ENCODE data around the gene B4GALT4.
"Not testable (repeated sequence)": the region's sequence is repeated elsewhere in the genome, so short reads cannot be mapped to it uniquely, and the experiment has no call there.

Gene B4GALT4, protein sequence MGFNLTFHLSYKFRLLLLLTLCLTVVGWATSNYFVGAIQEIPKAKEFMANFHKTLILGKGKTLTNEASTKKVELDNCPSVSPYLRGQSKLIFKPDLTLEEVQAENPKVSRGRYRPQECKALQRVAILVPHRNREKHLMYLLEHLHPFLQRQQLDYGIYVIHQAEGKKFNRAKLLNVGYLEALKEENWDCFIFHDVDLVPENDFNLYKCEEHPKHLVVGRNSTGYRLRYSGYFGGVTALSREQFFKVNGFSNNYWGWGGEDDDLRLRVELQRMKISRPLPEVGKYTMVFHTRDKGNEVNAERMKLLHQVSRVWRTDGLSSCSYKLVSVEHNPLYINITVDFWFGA

DNA sequence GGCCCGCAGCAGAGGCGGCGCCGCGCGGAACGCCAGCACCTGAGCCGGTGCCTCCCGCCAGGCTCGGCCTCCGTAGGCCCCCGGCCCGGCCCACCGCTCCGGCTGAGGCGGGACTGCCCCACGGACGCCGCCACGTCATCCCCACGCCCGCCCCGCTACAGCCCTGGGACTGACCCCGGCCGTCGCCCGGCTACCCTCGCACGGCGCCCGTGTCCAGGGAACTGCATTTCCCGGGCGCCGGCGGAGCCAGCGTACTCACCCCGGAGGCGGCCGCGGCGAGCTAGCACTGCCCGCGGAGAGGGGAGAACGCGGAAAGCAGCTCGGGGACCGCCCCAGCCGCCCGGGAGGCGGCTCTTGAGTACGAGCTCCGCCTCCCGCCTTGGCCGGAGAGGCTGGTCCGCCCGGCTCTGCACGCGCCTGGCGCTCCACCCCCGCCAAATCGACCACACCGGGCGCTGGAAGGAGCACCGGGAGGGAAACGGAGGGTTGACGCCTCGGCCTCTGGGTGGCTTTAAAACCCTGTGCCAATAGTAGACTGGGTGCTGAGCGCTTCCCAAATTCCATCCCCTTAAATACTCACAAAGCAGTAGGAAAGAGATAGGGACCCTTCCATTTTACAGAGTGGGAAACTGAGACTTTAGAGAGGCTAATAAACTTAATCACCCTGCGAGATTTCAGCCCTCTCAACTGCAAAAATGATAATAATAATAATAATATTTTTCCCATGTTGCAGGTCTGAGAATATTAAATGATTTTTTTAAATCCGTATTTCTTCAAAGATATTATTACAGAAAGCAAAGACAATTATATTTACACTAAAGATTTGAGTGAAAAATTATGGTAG lies at the start of gene B4GALT4:
Gene B4GALT4 (minus strand): TSS at position 288 of the 844 bp plus-strand sequence. CDS start 10,779 bp downstream, outside the sequence.
- Histone ChIP-seq H3K4me1 (ENCODE audit: insufficient read depth, insufficient read length) (no peaks in the 10 kb centered on the region), H3K4me3 (ENCODE audit: insufficient read length, low read depth) (peak within 1 kb of the TSS; percentile 69), H3K27me3 (ENCODE audit: insufficient read depth, insufficient read length) (no peaks in the 10 kb centered on the region), H3K9me3 (ENCODE audit: insufficient read depth, low read length) (no peaks in the 10 kb centered on the region; the same call in 1 of the 2 replicates), H3K36me3 (ENCODE audit: insufficient read depth, insufficient read length, low read length) (peaks cover 9% of the 10 kb centered on the region), H3K9ac (ENCODE audit: insufficient read length, low read depth) (peak within 1 kb of the TSS; percentile 89)
- peak; percentile 84 for DNase-seq (ENCODE audit: low read depth, low spot score)
- TF ChIP-seq ZNF274 (IDR thresholded peaks at IDR 0.05; ENCODE audit: low read depth, low read length), result no peak
- no peak for TF ChIP-seq YY1 (IDR thresholded peaks at IDR 0.05; ENCODE audit: insufficient read depth, insufficient read length)
- TF ChIP-seq SUZ12 (IDR thresholded peaks at IDR 0.05; ENCODE audit: extremely low read depth, insufficient read depth, insufficient read length), result no peak

DNA sequence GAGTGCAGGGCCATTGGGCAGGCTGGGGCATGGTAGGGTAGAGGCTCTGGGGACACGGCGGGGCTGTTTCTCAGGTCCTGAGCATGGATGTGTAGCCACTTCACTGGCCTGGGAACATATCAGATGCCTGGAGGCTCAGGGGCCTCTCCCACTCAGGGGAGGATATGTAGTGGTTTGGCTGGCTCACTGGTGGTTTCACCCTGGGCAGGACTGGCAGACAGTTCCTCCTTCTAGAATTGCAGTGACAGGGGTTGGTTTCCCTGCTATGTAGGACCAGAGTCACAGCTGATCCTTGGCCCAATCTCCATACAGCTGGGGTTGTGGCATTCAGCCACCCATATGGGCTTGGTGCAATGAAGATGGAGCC lies 48.7 kb upstream of the B4GALT4 start:
- H3K36me3 ChIP-seq (ENCODE audit: insufficient read depth, insufficient read length, low read length), result no peaks in the 10 kb centered on the region
- peaks cover 10% of the 10 kb centered on the region for H3K9me3 ChIP-seq (ENCODE audit: insufficient read depth, low read length)
- H3K4me3 ChIP-seq (ENCODE audit: insufficient read length, low read depth), result no peak overlapping the region
- peaks cover 21% of the 10 kb centered on the region for H3K27me3 ChIP-seq (ENCODE audit: insufficient read depth, insufficient read length)
- no peak for DNase-seq (ENCODE audit: low read depth, low spot score)
- TF ChIP-seq SUZ12 (IDR thresholded peaks at IDR 0.05; ENCODE audit: extremely low read depth, insufficient read depth, insufficient read length), result no peak
- TF ChIP-seq ZNF274 (IDR thresholded peaks at IDR 0.05; ENCODE audit: low read depth, low read length), result no peak
- no peak for TF ChIP-seq YY1 (IDR thresholded peaks at IDR 0.05; ENCODE audit: insufficient read depth, insufficient read length)
- H3K4me1 ChIP-seq (ENCODE audit: insufficient read depth, insufficient read length), result no peaks in the 10 kb centered on the region
- no peak overlapping the region for H3K9ac ChIP-seq (ENCODE audit: insufficient read length, low read depth)

DNA sequence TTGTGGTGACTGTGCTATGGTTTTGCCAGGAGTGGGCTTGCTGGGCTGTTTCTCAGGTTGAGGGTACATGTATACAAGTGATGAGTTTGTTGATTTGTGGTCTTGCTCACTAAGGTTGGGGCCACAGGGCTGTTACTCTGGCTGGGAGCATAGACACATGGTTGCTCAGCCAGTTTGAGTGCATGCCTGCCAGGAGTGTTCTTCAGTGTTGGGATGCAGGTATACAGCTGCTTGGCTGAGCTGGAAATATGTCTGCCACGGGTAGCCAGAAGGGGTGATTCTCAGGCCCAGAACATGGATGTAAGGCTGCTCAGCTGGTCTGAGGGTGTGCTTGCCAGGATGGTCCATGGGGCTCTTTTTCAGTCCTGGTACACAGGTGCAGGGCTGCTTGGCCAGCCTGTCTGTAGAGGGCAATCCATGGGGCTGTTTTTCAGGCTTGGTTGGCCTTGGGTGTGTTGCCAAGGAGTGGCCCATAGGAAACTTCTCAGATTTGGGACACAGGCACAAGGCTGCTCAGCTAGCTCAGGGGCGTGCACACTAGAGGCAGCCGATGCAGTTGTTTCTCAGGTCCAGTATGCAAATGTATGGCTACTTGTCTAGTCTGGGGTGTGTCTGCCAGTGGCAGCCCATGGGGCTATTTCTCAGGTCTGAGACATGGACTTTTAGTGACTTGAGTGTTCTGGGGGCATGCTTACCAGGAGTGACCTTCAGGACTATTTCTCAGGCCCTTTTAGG lies 48.2 kb upstream of the B4GALT4 start:
- Histone ChIP-seq H3K4me3 (ENCODE audit: insufficient read length, low read depth) (no peak overlapping the region), H3K27me3 (ENCODE audit: insufficient read depth, insufficient read length) (peaks cover 16% of the 10 kb centered on the region), H3K4me1 (ENCODE audit: insufficient read depth, insufficient read length) (no peaks in the 10 kb centered on the region), H3K9me3 (ENCODE audit: insufficient read depth, low read length) (peaks cover 10% of the 10 kb centered on the region), H3K9ac (ENCODE audit: insufficient read length, low read depth) (no peak overlapping the region), H3K36me3 (ENCODE audit: insufficient read depth, insufficient read length, low read length) (no peaks in the 10 kb centered on the region)
- DNase-seq (ENCODE audit: low read depth, low spot score), result no peak
- TF ChIP-seq YY1 (IDR thresholded peaks at IDR 0.05; ENCODE audit: insufficient read depth, insufficient read length) (no peak), SUZ12 (IDR thresholded peaks at IDR 0.05; ENCODE audit: extremely low read depth, insufficient read depth, insufficient read length) (no peak), ZNF274 (IDR thresholded peaks at IDR 0.05; ENCODE audit: low read depth, low read length) (no peak)

DNA sequence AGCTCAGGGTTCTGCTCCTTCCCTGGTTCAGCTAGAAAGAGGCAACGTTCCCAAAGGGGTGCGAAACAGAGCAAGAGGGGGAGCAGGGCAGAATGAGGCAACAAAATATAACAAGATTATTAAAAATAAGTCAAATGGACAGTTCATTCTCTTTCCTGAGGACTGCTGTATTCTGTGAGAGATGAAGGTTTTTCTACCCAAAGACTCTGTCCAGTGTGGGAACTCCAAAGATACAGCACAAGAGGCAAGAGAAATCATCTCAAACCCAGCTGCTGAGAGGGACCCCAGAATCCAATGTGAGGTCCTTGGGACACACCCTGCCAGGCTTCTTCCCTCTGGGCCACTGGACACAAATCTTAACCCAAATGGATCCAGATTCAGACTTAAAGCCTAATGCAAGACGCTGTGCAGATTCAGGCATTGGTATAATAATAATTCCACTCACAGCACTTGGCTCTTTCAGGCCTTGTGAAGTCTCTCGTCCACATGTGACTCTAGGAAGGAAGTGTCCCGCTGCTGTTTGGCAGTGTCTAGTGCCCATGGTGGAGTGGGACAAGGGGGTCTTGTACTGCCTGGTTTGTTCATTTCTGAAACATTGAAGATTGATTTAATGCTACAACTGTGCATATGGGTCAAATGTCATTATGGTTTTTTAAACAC lies 39.0 kb upstream of the B4GALT4 start:
- DNase-seq (ENCODE audit: low read depth, low spot score), result no peak
- peaks cover 16% of the 10 kb centered on the region for H3K9me3 ChIP-seq (ENCODE audit: insufficient read depth, low read length)
- no peaks in the 10 kb centered on the region for H3K27me3 ChIP-seq (ENCODE audit: insufficient read depth, insufficient read length)
- H3K4me3 ChIP-seq (ENCODE audit: insufficient read length, low read depth), result no peak overlapping the region
- no peaks in the 10 kb centered on the region for H3K4me1 ChIP-seq (ENCODE audit: insufficient read depth, insufficient read length)
- H3K36me3 ChIP-seq (ENCODE audit: insufficient read depth, insufficient read length, low read length), result no peaks in the 10 kb centered on the region
- TF ChIP-seq YY1 (IDR thresholded peaks at IDR 0.05; ENCODE audit: insufficient read depth, insufficient read length), result no peak
- TF ChIP-seq SUZ12 (IDR thresholded peaks at IDR 0.05; ENCODE audit: extremely low read depth, insufficient read depth, insufficient read length), result no peak
- no peak for TF ChIP-seq ZNF274 (IDR thresholded peaks at IDR 0.05; ENCODE audit: low read depth, low read length)
- H3K9ac ChIP-seq (ENCODE audit: insufficient read length, low read depth), result no peak overlapping the region

DNA sequence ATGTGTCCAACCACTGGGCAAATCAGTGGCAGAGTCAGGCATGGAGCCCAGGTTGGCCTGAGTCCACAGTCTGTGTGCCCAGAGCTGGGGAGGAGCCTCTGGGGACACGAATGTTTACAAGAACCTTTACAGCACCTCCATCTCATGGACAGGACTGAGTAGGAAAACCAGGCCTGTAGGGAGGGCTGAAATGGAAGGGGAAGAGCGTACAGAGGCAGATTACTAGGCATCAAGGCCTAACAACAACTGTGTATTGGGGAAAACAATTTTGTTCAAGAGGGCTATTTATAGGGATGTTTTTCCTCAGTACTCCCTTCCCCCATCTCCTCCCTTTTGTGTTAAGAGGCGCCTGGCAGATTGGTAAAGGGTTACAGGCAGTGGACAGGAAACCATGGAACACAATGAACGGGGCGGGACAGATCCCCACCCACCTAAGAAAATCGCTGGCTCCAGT lies 38.5 kb upstream of the B4GALT4 start:
- DNase-seq (ENCODE audit: low read depth, low spot score), result no peak
- Histone ChIP-seq H3K36me3 (ENCODE audit: insufficient read depth, insufficient read length, low read length) (no peaks in the 10 kb centered on the region), H3K4me1 (ENCODE audit: insufficient read depth, insufficient read length) (no peaks in the 10 kb centered on the region), H3K9me3 (ENCODE audit: insufficient read depth, low read length) (peaks cover 16% of the 10 kb centered on the region), H3K27me3 (ENCODE audit: insufficient read depth, insufficient read length) (no peaks in the 10 kb centered on the region), H3K4me3 (ENCODE audit: insufficient read length, low read depth) (no peak overlapping the region), H3K9ac (ENCODE audit: insufficient read length, low read depth) (no peak overlapping the region)
- TF ChIP-seq SUZ12 (IDR thresholded peaks at IDR 0.05; ENCODE audit: extremely low read depth, insufficient read depth, insufficient read length), result no peak
- no peak for TF ChIP-seq ZNF274 (IDR thresholded peaks at IDR 0.05; ENCODE audit: low read depth, low read length)
- no peak for TF ChIP-seq YY1 (IDR thresholded peaks at IDR 0.05; ENCODE audit: insufficient read depth, insufficient read length)

DNA sequence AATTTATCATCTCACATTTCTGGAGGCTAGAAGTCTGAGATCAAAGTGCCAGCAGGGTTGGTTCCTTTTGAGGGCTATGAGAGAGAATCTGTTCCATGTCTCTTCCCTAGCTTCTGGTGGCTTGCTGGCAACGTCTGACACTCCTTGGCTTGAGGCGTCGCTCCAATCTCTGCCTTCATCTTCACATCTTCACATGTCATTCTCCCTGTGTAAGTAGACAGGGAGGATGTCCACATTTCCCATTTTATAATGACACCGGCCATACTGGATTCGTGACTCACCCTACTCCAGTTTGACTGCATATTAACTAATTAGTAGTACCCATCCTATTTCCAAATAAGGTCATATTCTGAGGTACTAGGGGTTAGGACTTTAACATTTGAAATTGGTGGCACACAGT lies 36.0 kb upstream of the B4GALT4 start:
- Histone ChIP-seq H3K4me1 (ENCODE audit: insufficient read depth, insufficient read length) (no peaks in the 10 kb centered on the region), H3K36me3 (ENCODE audit: insufficient read depth, insufficient read length, low read length) (no peaks in the 10 kb centered on the region), H3K9ac (ENCODE audit: insufficient read length, low read depth) (no peak overlapping the region), H3K9me3 (ENCODE audit: insufficient read depth, low read length) (no peaks in the 10 kb centered on the region), H3K27me3 (ENCODE audit: insufficient read depth, insufficient read length) (no peaks in the 10 kb centered on the region), H3K4me3 (ENCODE audit: insufficient read length, low read depth) (no peak overlapping the region)
- DNase-seq (ENCODE audit: low read depth, low spot score), result no peak
- TF ChIP-seq ZNF274 (IDR thresholded peaks at IDR 0.05; ENCODE audit: low read depth, low read length) (no peak), YY1 (IDR thresholded peaks at IDR 0.05; ENCODE audit: insufficient read depth, insufficient read length) (no peak), SUZ12 (IDR thresholded peaks at IDR 0.05; ENCODE audit: extremely low read depth, insufficient read depth, insufficient read length) (no peak)

DNA sequence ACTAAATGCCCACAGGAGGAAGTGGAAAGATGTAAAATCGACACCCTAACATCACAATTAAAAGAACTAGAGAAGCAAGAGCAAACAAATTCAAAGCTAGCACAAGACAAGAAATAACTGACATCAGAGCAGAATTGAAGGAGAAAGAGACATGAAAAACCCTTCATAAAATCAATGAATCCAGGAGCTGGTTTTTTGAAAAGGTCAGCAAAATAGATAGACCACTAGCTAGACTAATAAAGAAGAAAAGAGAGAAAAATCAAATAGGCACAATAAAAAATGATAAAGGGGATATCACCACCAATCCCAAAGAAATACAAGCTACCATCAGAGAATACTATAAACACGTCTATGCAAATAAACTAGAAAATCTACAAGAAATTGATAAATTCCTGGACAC lies 29.5 kb upstream of the B4GALT4 start:
- H3K4me1 ChIP-seq (ENCODE audit: insufficient read depth, insufficient read length); H3K9me3 ChIP-seq (ENCODE audit: insufficient read depth, low read length); H3K4me3 ChIP-seq (ENCODE audit: insufficient read length, low read depth); H3K9ac ChIP-seq (ENCODE audit: insufficient read length, low read depth); H3K36me3 ChIP-seq (ENCODE audit: insufficient read depth, insufficient read length, low read length); H3K27me3 ChIP-seq (ENCODE audit: insufficient read depth, insufficient read length); DNase-seq (ENCODE audit: low read depth, low spot score): not testable (repeated sequence)

All from NT2/D1 (cell line).